GM18526 (cell line): Measurements from ENCODE around the gene RITA1.

Experiments used
- POLR2A ChIP-seq: IDR thresholded peaks from 3 replicates; pipeline ENCODE4 v1.6.1; 2011; ENCODE audit not compliant: insufficient read length; ENCODE audit errors: extremely low read depth

RITA1 gene, protein sequence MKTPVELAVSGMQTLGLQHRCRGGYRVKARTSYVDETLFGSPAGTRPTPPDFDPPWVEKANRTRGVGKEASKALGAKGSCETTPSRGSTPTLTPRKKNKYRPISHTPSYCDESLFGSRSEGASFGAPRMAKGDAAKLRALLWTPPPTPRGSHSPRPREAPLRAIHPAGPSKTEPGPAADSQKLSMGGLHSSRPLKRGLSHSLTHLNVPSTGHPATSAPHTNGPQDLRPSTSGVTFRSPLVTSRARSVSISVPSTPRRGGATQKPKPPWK

GRCh38 chr12:113185180-113186032 lies at the start of gene RITA1, which contains the start of gene DDX54:
TSS of gene RITA1 (plus strand) at chr12:113185721. CDS start at chr12:113186747, 1,026 bp downstream.
TSS of gene DDX54 (minus strand) at chr12:113185478. CDS start at chr12:113185451, 27 bp downstream.
- TF ChIP-seq POLR2A, result peak; percentile 79

DNA sequence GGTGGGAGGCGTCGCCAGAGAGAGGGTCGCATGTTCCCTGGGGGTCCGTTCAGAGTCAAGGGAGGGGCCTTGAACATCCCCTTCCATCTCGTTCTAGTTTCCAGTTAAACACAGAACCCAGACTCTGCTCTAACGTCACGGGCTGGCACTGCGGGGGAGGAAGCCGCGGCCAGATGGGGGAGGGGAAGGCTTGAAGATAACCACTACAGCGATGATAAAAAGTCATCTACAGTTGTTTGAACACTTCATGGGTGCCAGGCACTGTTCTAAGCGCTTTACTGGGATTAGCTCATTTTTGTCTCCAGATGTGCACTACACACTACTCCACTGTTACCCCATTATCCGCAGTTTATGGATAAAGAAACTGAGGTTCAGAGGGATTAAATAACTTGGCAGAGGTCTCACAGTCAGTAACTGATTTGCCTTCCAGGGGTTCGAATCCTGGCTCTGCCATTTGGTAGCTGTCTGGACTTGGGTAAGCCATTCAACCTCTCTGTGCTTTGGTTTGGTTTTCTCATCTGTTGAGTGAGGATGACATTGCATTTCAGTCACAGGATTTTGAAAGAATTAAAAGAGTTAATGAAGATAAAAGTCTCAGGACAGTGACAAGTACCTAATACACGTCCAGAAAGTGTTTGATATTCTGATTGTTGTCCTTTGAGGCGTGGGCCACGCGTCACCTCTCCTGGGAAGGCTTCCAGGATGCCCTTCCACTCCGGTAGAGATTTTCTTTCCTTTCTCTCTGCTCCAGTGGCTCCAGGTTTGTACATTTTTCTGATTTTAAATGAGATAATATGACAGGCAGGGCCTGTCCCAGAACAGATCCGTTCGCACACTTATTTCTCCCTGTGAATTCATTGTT lies 49.2 kb upstream of the RITA1 start:
- TF ChIP-seq POLR2A, result no peak

- no peak for TF ChIP-seq POLR2A
Measured at GRCh38 chr12:113136990-113137511, 48.5 kb upstream of the RITA1 start.

- TF ChIP-seq POLR2A, result no peak
Measured at GRCh38 chr12:113137861-113138783, 47.4 kb upstream of the RITA1 start.

DNA sequence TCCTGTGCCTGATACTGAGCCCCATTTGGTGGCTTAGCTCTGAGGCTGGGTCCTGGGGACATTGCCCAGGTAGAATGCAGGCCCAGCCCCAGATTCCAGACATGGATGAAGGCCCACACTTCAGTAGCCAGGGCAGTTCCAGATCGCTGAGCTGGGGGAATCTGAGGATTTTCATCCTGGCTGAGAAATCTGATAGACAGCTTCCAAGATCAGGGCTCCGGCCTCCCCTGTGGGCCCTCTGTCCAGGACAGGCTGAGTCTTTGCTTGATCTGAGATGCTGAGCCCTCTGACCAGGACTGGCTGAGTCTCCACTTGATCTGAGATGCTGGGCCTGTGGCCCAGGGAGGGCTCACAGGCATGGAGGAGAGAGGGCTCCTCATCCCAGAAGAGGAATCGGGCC lies 46.7 kb upstream of the RITA1 start:
- no peak for TF ChIP-seq POLR2A

DNA sequence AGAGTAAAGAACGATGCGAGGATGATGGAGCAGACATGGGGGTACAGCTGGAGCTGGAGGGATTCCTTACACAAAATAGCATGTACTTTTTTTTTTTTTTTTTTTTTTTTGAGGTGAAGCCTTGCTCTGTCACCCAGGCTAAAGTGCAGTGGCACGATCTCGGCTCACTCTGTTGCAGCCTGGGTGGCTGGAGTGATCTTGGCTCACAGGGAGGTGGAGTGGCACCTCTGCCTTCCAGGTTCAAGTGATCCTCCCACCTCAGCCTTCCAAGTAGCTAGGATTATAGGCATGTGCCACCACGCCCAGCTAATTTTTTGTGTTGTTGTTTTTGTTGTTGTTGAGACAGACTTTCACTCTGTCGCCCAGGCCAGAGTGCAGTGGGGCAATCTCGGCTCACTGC lies 44.8 kb upstream of the RITA1 start:
- TF ChIP-seq POLR2A, result no peak

- TF ChIP-seq POLR2A, result no peak
Measured at GRCh38 chr12:113142173-113142885, 43.2 kb upstream of the RITA1 start.

DNA sequence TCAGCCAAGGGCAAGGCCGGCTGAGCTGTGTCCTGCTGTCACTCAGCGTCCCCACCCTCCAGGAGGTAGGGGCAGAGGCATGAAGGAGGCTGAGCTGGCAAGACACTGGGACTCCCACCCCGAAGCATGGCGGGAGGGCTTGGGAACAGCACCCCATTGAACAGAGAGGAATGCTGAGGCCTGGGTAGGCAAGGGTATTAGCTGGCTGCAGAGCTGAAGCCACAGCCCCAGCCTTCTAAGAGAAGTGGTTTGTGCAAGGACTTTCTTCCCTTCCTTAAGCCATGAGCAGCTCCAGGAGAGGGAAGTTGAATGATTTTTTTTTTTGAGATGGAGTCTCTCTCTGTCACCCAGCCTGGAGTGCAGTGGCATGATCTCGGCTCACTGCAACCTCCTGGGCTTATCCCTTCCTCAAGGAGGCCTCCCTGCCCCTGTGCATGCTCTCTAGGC lies 42.6 kb upstream of the RITA1 start:
- TF ChIP-seq POLR2A, result no peak

GRCh38 chr12:113143959-113144358 lies 41.6 kb upstream of the RITA1 start:
- TF ChIP-seq POLR2A, result no peak

DNA sequence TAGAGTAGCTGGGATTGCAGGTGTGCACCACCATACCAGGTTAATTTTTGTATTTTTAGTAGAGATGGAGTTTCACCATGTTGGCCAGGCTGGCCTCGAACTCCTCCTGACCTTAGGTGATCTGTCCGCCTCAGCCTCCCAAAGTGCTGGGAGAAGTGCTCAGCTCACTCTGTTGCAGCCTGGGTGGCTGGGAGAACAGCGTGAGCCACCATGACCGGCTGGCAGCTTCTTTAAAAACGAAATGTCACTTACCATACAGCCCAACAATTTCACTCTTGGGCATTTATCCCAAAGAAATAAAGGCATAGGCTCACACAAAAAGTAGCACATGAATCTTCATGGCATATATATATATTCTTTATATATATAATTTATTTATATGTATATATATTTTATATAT lies 40.7 kb upstream of the RITA1 start:
- TF ChIP-seq POLR2A, result no peak

DNA sequence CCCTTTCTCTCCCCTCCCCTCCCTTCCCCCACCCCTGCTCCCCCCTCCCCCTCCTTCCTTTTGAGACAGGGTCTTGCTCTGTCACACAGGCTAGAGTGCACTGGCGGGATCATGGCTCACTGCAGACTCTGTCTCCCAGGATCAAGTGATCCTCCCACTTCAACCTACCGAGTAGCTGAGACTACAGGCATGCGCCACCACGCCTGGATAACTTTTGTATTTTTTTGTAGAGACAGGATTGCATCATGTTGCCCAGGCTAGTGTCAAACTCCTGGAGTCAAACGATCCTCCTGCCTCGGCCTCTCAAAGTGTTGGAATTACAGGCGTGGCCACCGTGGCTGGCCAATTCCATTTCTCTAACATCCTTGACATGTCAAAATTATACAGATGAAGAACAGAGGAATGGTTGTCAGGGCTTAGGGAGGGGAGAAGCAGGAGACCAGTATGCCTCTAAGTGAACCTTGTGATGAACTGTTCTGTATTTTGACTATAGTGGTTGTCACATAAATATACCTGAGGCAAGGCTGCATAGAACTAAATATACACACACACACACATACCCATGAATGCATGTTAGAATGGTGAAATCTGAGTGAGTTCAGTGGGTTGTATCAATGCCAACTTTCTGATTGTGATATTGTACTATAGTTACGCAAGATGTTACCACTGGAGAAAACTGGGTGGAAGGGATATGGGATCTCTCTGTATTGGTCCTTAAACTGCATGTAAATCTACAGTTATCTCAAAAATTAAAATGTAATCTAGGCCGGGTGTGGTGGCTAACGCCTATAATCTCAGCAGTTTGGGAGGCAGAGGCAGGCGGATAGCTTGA lies 39.6 kb upstream of the RITA1 start:
- TF ChIP-seq POLR2A, result no peak

DNA sequence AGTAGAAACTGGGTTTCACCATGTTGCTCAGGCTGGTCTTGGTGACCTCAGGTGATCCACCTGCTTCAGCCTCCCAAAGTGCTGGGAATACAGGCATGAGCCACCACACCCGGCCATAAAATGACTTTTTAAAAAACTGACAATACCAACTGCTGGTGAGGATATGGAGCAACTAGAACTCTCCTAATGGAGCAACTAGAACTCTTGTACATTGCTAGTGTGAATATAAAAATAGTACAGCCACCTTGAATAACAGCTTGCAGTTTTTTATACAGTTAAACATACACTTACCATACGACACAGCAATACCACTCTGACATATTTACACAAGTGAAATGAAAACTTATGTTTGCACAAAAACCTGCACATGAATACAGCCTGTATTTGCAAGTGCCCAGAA lies 38.5 kb upstream of the RITA1 start:
- no peak for TF ChIP-seq POLR2A
